A549 (cell line): ENCODE results near the gene ADGRG2. TPM values are rescaled to one million over a fixed set of nuclear protein-coding genes. Genes with fewer than 3 reads are reported as not detected.
A peak's percentile ranks its signal among the peaks of the same experiment; 100 is the strongest.

Source experiments
- ATAC-seq, 2 experiments: fragments of 200-7000 bp in 1 of 2; fragments of >200 bp in 1 of 2; cut with Nextera tagmentation in 1 of 2; cut with Tn5 transposase in 1 of 2; 3 replicates each; pipeline versions ENCODE4 v1.8.0 to v1.9.1; 2018 to 2020; ENCODE audit warnings: mild to moderate bottlenecking in 1 of 2, moderate library complexity in 1 of 2
- CTCF ChIA-PET: fragments of 300-600 bp; sonication (Branson Sonifier 250); formaldehyde crosslinking; extraction: SDS; loops from one replicate; lab custom pipeline; 2021; ENCODE audit warnings: antibody characterized with exemption, inconsistent platforms; lab: Yijun Ruan, JAX
- POLR2A ChIA-PET: fragments of 350-600 bp; formaldehyde crosslinking; extraction: SDS; loops from one replicate; lab custom pipeline; 2021; ENCODE audit warnings: antibody characterized with exemption, inconsistent platforms; lab: Yijun Ruan, JAX
- DNase-seq, 2 experiments: peaks; one replicate each; pipeline versions ENCODE4 v3.0.0 to v3.0.0-alpha.2; 2011 to 2016; ENCODE audit warnings: low read depth in 1 of 2, low spot score in 1 of 2
- FAIRE-seq: peaks from 2 replicates; lab custom pipeline; 2011; peaks lifted over from hg19 to GRCh38; lab: Jason Lieb, UNC
- H3K27ac ChIP-seq, 2 experiments: fragments of >200 bp; sonication (Bioruptor Twin); formaldehyde crosslinking; 3 replicates each; pipeline ENCODE4 v1.5.1; 2016 to 2017
- H3K4me1 ChIP-seq: fragments of >200 bp; sonication (Bioruptor Twin); formaldehyde crosslinking; 3 replicates; pipeline ENCODE4 v1.6.1; 2016
- H3K4me2 ChIP-seq: fragments of >200 bp; sonication (Bioruptor Twin); formaldehyde crosslinking; 3 replicates; pipeline ENCODE4 v1.6.1; 2016
- H3K4me3 ChIP-seq: fragments of >200 bp; sonication (Bioruptor Twin); formaldehyde crosslinking; 3 replicates; pipeline ENCODE4 v1.5.1; 2016
- H3K9me3 ChIP-seq: fragments of >200 bp; sonication (Bioruptor Twin); formaldehyde crosslinking; 3 replicates; pipeline ENCODE4 v1.6.1; 2016
- BCL3 ChIP-seq: fragments of >200 bp; sonication (Bioruptor Twin); formaldehyde crosslinking; IDR thresholded peaks from 3 replicates; pipeline ENCODE4 v1.6.1; 2016
- BHLHE40 ChIP-seq: IDR thresholded peaks from 2 replicates; pipeline ENCODE4 v1.6.1; 2012; ENCODE audit warnings: low read depth, low read length, inconsistent platforms
- CBX2 ChIP-seq: fragments of 200-600 bp; sonication (generic); IDR thresholded peaks from 2 replicates; pipeline ENCODE4 v1.6.1; 2016; ENCODE audit warnings: low read depth, mild to moderate bottlenecking, borderline replicate concordance
- CBX8 ChIP-seq: fragments of 200-600 bp; sonication (generic); IDR thresholded peaks from 2 replicates; pipeline ENCODE4 v1.6.1; 2016
- CEBPB ChIP-seq, 2 experiments: fragments of >200 bp in 1 of 2; sonication (Bioruptor Twin) in 1 of 2; formaldehyde crosslinking in 1 of 2; IDR thresholded peaks; 2 replicates each; pipeline ENCODE4 v1.6.1; 2012 to 2016
- CHD4 ChIP-seq: fragments of 200-600 bp; sonication (generic); IDR thresholded peaks from 2 replicates; pipeline ENCODE4 v1.6.1; 2016; ENCODE audit warnings: antibody characterized with exemption, mild to moderate bottlenecking, borderline replicate concordance
- E2F6 ChIP-seq: IDR thresholded peaks from 2 replicates; pipeline ENCODE4 v1.6.1; 2012; ENCODE audit warnings: low read depth, borderline replicate concordance
- EHF ChIP-seq: fragments of 250-450 bp; sonication (Bioruptor Pico); IDR thresholded peaks from 2 replicates; pipeline ENCODE4 v1.5.0; 2020; ENCODE audit warnings: mild to moderate bottlenecking
- EHMT2 ChIP-seq: fragments of 200-600 bp; sonication (generic); IDR thresholded peaks from 2 replicates; pipeline ENCODE4 v1.6.1; 2016; ENCODE audit warnings: antibody characterized with exemption, low read depth, mild to moderate bottlenecking, moderate library complexity
- FOXS1 ChIP-seq: fragments of 250-450 bp; sonication (Bioruptor Pico); IDR thresholded peaks from 2 replicates; pipeline ENCODE4 v1.5.0; 2020; ENCODE audit warnings: mild to moderate bottlenecking, moderate library complexity
- GATA3 ChIP-seq: IDR thresholded peaks from 2 replicates; pipeline ENCODE4 v1.6.1; 2012; ENCODE audit warnings: borderline replicate concordance
- JUNB ChIP-seq: fragments of >200 bp; sonication (Bioruptor Twin); formaldehyde crosslinking; IDR thresholded peaks from 2 replicates; pipeline ENCODE4 v1.6.1; 2016
- MYC ChIP-seq: IDR thresholded peaks from 2 replicates; pipeline ENCODE4 v1.6.1; 2012; ENCODE audit warnings: mild to moderate bottlenecking, inconsistent platforms, low read length, improper control_type of control experiment, borderline replicate concordance
- NFE2L2 ChIP-seq: fragments of 150-350 bp; conservative IDR thresholded peaks from 2 replicates; pipeline ENCODE4 v1.6.1; 2014; ENCODE audit warnings: low read length
- NR3C1 ChIP-seq: fragments of >200 bp; sonication (Bioruptor Twin); formaldehyde crosslinking; IDR thresholded peaks from 3 replicates; pipeline ENCODE4 v1.6.1; 2017
- RFX5 ChIP-seq: fragments of 450-650 bp; IDR thresholded peaks from 2 replicates; pipeline ENCODE4 v1.7.1; 2014; ENCODE audit warnings: antibody characterized with exemption, mild to moderate bottlenecking, moderate library complexity
- RNF2 ChIP-seq: fragments of 200-600 bp; sonication (generic); IDR thresholded peaks from 2 replicates; pipeline ENCODE4 v1.6.1; 2016; ENCODE audit warnings: low read depth, mild to moderate bottlenecking, antibody characterized with exemption, moderate library complexity, borderline replicate concordance
- SREBF2 ChIP-seq: fragments of 450-650 bp; IDR thresholded peaks from 2 replicates; pipeline ENCODE4 v1.6.1; 2014; ENCODE audit warnings: mild to moderate bottlenecking, moderate library complexity
- TP53 ChIP-seq: fragments of 250-450 bp; sonication (Bioruptor Pico); IDR thresholded peaks from 2 replicates; pipeline ENCODE4 v1.5.0; 2021; ENCODE audit warnings: mild to moderate bottlenecking, moderate library complexity
- ZC3H11A ChIP-seq: fragments of 450-650 bp; IDR thresholded peaks from 2 replicates; pipeline ENCODE4 v1.6.1; 2014; ENCODE audit warnings: antibody characterized with exemption, mild to moderate bottlenecking
- ZNF302 ChIP-seq: fragments of 250-450 bp; sonication (Bioruptor Pico); IDR thresholded peaks from 2 replicates; pipeline ENCODE4 v1.9.0; 2021; ENCODE audit warnings: inconsistent platforms, mild to moderate bottlenecking, moderate library complexity
- ZSCAN20 ChIP-seq: fragments of 250-450 bp; sonication (Bioruptor Pico); IDR thresholded peaks from 2 replicates; pipeline ENCODE4 v1.8.0; 2022; ENCODE audit warnings: mild to moderate bottlenecking, moderate library complexity
- WGBS: methylation state at CpG from one replicate; pipeline ENCODE4 v1.1.6; 2017; ENCODE audit errors: missing lambda C conversion rate; 5-methylcytosine and 5-hydroxymethylcytosine counted together
- polyA plus RNA-seq, 4 experiments: library from polyadenylated mRNA; depleted of rRNA in 3 of 4; stranded (reverse); fragments of >200 nt; fragmentation: RNase III in 1 of 4; extraction: RNeasy Plus Mini Kit Qiagen cat#74134 plus additional on column Dnase treatment in 1 of 4; gene quantifications; 2 replicates in 3 of 4; 3 replicates in 1 of 4; pipeline ENCODE4 v1.2.3, GENCODE V29; 2011 to 2017
- TF ChIP-seq, protein P1 (sequence below): fragments of 450-650 bp; IDR thresholded peaks from 2 replicates; pipeline ENCODE4 v1.6.1; 2014; ENCODE audit warnings: antibody characterized with exemption

ADGRG2 gene
- polyA plus RNA-seq, 2 of the 4 experiments (the other 2 are of a cell fraction), result 5.2 to 10.3 TPM

DNA sequence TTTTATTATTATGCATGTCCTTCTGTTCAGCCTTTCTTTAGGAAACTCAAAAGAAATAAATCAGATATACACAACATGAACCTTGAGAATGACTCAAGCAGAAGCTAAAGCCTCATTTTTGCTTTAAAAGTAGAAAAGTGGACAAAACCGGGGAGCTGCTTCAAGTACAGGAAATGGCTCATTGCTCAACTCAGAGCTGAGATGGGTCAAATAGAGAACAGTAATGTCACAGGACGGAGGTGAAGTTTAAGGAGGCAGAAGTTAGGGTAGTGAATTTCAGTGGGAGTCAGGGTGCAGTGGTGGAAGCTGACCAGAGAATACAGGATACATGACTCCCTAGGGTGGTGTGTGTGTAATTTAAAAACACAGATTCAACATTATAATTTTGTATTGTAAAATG, 160.6 kb downstream of the ADGRG2 start:
- TF ChIP-seq CHD4 (no peak), CEBPB (IDR thresholded peaks at IDR 0.05) (no peak), RNF2 (no peak), BCL3 (no peak), TP53 (CRISPR knock-in tag) (no peak), BHLHE40 (no peak), NFE2L2 (no peak), EHF (CRISPR knock-in tag) (no peak), MYC (no peak), NR3C1 (no peak), ZNF302 (no peak)
- Histone ChIP-seq H3K4me2 (no peak overlapping the region), H3K4me1 (0 out of 3 replicates have a peak, but pooled peaks cover 3% of the 10 kb centered on the region), H3K27ac (no peak overlapping the region), H3K9me3 (no peaks in the 10 kb centered on the region), H3K4me3 (no peak overlapping the region)
- 78% methylated on average over 2 of the region's 2 CpGs for WGBS
- ChIA-PET CTCF (interaction anchor here (1.1 to 1.2 kb wide), 3 partner anchors 13 to 55 kb away, joined by 3 to 4 read pairs (median 3); no protein-coding TSS in a partner anchor), POLR2A (no interaction called here)
- ATAC-seq, result no peak
- no peak for DNase-seq
- no peak for FAIRE-seq

DNA sequence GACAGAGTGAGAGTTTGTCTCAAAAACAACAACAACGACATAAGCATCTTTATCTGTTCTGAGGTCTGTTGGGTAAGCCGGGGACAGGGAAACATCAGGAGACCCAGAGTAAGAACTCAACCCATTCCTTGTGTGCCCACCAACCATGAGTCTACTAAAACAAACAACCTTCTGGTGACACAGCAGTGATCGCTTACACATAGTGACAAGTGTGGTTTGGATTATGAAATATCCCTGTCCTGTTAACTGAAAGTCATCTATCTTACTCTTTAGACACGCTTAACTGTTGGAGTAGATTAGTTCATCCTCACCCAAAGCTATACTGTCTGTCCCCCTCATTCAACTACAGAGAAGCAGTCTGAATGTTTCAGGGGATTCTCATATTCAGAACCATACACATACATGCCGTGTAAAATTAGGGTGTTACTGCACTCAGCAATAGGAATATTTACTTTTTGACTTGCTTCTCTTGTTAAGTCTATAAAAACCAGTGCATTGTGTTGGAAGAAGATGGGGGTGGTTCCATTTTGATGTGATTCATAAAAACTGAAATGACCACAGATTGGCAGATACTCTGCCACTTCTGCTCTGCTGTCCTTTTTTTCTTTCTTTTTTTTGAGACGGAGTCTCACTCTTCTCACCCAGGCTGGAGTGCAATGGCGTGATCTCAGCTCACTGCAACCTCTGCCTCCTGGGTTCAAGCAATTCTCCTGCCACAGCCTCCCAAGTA, 165.8 kb downstream of the ADGRG2 start:
- H3K9me3 ChIP-seq, result no peaks in the 10 kb centered on the region
- DNase-seq, result no peak
- TF ChIP-seq BHLHE40 (no peak), E2F6 (no peak), ZSCAN20 (CRISPR knock-in tag) (no peak), FOXS1 (no peak), RFX5 (no peak), GATA3 (no peak), ZC3H11A (no peak), CBX2 (no peak), SREBF2 (no peak), EHMT2 (no peak), MYC (no peak), CBX8 (no peak)
- TF ChIP-seq, protein P1, sequence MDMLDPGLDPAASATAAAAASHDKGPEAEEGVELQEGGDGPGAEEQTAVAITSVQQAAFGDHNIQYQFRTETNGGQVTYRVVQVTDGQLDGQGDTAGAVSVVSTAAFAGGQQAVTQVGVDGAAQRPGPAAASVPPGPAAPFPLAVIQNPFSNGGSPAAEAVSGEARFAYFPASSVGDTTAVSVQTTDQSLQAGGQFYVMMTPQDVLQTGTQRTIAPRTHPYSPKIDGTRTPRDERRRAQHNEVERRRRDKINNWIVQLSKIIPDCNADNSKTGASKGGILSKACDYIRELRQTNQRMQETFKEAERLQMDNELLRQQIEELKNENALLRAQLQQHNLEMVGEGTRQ, result no peak
- TF ChIP-seq, all 56 proteins: peak for 0
- WGBS, result 91% methylated on average over 7 of the region's 7 CpGs
- no peak overlapping the region for H3K4me3 ChIP-seq
- H3K27ac ChIP-seq, result no peak overlapping the region
- H3K4me1 ChIP-seq, result 0 out of 3 replicates have a peak, but pooled peaks cover 6% of the 10 kb centered on the region
- CTCF ChIA-PET, result no interaction called here
- FAIRE-seq (peak; percentile 72), ATAC-seq (no peak)
- POLR2A ChIA-PET, result no interaction called here
- H3K4me2 ChIP-seq, result no peak overlapping the region

- Histone ChIP-seq H3K27ac (no peak overlapping the region), H3K9me3 (no peaks in the 10 kb centered on the region), H3K4me3 (no peak overlapping the region), H3K4me1 (0 out of 3 replicates have a peak, but pooled peaks cover 6% of the 10 kb centered on the region), H3K4me2 (no peak overlapping the region)
- FAIRE-seq (no peak), DNase-seq (no peak), ATAC-seq (no peak)
- CTCF ChIA-PET, result no interaction called here
- WGBS, result 93% methylated on average over 4 of the region's 4 CpGs
- POLR2A ChIA-PET, result no interaction called here
- TF ChIP-seq ZNF302 (no peak), EHF (CRISPR knock-in tag) (no peak), JUNB (no peak)
- TF ChIP-seq, protein P1, result no peak
Measured at GRCh38 chrX:18955676-18956075, 166.6 kb downstream of the ADGRG2 start.
